ENCODE data around the gene FBXL17. TPM values are rescaled to one million over a fixed set of nuclear protein-coding genes. Genes with fewer than 3 reads are reported as not detected.

The FBXL17 gene
- total and polyA plus RNA-seq, 9 of the 15 experiments (the other 6 are each of a cell fraction or from before 2014, with no cell fraction given) = 0.32 to 5.4 (median 1.8) TPM

GRCh38 chr5:108381954-108382783, at the start of gene FBXL17 (continued):
- TF ChIP-seq RBBP5 (IDR thresholded peaks at IDR 0.05; ENCODE audit: borderline replicate concordance, insufficient read depth, low read length, poor library complexity, severe bottlenecking) = peak; percentile 91
- TF ChIP-seq LEF1 (IDR thresholded peaks at IDR 0.05) = no peak
- TF ChIP-seq CBX3 (IDR thresholded peaks at IDR 0.05; ENCODE audit: borderline replicate concordance in 1 of 2, low read length in 2 of 2) = peak in 1 of 2 experiments; percentile 82; a peak in 2 of 3 replicates
- TF ChIP-seq FOXK1 (CRISPR knock-in tag; IDR thresholded peaks at IDR 0.05; ENCODE audit: borderline replicate concordance) = peak; percentile 75; the same call in 1 of the 2 replicates
- no peak for TF ChIP-seq BMI1 (IDR thresholded peaks at IDR 0.05; ENCODE audit: low read length)
- peak; percentile 84 for TF ChIP-seq ZSCAN29 (IDR thresholded peaks at IDR 0.05)
- no peak for TF ChIP-seq MAFG (tag; conservative IDR thresholded peaks at IDR 0.05)
- peak; percentile 72 for TF ChIP-seq PHF20 (IDR thresholded peaks at IDR 0.05; ENCODE audit: partially characterized antibody)
- no peak for TF ChIP-seq NELFE (IDR thresholded peaks at IDR 0.05; ENCODE audit: insufficient read depth, insufficient read length)
- TF ChIP-seq TCFL5 (CRISPR knock-in tag; conservative IDR thresholded peaks at IDR 0.05) = no peak
- peak; percentile 58; the same call in 1 of the 2 replicates for TF ChIP-seq SIN3B (IDR thresholded peaks at IDR 0.05; ENCODE audit: low read depth)
- peak; percentile 61 for TF ChIP-seq RNF2 (IDR thresholded peaks at IDR 0.05)
- peak; percentile 24 to 79; a peak in 1 of 4 replicates for TF ChIP-seq SIN3A (IDR thresholded peaks at IDR 0.05; ENCODE audit: borderline replicate concordance in 2 of 2, control insufficient read depth in 1 of 2, low read depth in 2 of 2, low read length in 2 of 2)
- 0 out of 4 replicates have a peak, but pooled peaks of 1 of the 2 experiments have one; percentile 16 for TF ChIP-seq ARNT (IDR thresholded peaks at IDR 0.05)
- peak; percentile 53; the same call in 1 of the 2 replicates for TF ChIP-seq DMBX1 (CRISPR knock-in tag; IDR thresholded peaks at IDR 0.05; ENCODE audit: borderline replicate concordance)
- TF ChIP-seq CHCHD3 (CRISPR knock-in tag; IDR thresholded peaks at IDR 0.05) = no peak
- peak; percentile 38; the same call in 1 of the 2 replicates for TF ChIP-seq NBN (IDR thresholded peaks at IDR 0.05; ENCODE audit: low read depth)
- no peak for TF ChIP-seq ZNF316 (IDR thresholded peaks at IDR 0.05)
- no peak; the same call in 1 of the 2 replicates for TF ChIP-seq ELF2 (CRISPR knock-in tag; IDR thresholded peaks at IDR 0.05)
- TF ChIP-seq U2AF2 (optimal IDR thresholded peaks at IDR 0.05; ENCODE audit: low read depth, low read length) = no peak
- TF ChIP-seq HDAC1 (IDR thresholded peaks at IDR 0.05) = peak in 1 of 2 experiments; percentile 55; a peak in 2 of 4 replicates
- no peak for TF ChIP-seq HDAC6 (IDR thresholded peaks at IDR 0.05; ENCODE audit: low read depth, low read length)
- no peak for TF ChIP-seq FOXA1 (IDR thresholded peaks at IDR 0.05; ENCODE audit: borderline replicate concordance)

Data from K562 (cell line).